GM15510 (cell line): ENCODE results near the gene LRCH1.

Experiments
- POLR2A ChIP-seq: IDR thresholded peaks from 3 replicates; pipeline ENCODE4 v1.6.1; 2011; ENCODE audit warnings: borderline replicate concordance; ENCODE audit not compliant: insufficient read length; ENCODE audit errors: extremely low read depth

LRCH1 gene

DNA sequence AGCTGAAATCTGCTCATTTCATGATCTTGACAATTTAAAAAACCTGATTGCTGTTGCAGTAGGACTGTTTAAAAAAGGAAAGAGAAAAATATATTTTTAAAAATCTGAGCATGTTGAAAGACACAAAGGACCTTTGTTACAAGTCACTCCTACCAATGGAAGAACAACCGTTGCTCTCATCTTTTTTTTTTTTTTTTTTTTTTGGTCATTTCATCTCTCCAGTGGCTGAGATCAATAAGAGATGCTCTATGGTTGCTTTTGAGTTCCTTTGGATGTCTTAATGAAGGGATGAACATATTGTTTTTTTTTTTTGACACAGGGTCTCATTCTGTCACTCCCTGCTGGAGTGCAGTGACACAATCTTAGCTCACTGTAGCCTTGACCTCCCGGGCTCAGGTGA, 29.2 kb downstream of the LRCH1 start:
- no peak for TF ChIP-seq POLR2A

DNA sequence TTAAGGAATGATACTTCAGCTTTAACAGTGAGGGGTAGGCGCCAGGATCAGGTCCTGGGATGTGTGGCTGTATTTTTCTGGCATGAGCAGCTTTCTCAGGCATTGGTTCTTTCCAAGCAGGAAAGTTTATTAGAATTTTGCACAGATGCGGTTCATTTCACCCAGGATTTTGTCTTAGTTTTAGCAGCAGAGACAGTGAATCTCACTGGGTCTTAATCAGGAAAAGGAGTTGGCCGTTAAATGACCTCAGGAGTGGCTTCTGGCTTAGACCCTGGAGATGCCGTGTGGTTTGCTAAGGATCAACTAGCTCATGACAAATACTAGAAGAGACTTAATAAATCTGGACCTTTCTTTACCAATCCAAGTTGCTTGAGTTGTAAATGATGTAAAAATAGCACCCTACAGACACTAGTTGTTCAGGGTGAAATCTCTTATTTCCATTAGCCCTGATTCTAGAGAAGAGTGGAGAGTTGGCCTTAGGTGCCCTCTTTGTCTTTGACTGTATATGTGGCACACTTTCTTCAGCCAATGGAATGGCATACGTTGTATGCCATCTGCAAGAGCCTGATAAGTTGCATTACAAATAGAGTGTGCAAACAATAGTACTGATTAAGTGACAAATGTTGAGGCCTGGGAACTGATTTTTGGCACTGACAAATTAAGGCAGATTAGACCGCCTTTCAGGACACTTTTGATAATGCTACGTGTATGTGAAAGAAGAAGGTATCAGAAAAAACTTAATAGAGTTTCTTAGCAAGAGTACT, 34.0 kb downstream of the LRCH1 start:
- TF ChIP-seq POLR2A = no peak

DNA sequence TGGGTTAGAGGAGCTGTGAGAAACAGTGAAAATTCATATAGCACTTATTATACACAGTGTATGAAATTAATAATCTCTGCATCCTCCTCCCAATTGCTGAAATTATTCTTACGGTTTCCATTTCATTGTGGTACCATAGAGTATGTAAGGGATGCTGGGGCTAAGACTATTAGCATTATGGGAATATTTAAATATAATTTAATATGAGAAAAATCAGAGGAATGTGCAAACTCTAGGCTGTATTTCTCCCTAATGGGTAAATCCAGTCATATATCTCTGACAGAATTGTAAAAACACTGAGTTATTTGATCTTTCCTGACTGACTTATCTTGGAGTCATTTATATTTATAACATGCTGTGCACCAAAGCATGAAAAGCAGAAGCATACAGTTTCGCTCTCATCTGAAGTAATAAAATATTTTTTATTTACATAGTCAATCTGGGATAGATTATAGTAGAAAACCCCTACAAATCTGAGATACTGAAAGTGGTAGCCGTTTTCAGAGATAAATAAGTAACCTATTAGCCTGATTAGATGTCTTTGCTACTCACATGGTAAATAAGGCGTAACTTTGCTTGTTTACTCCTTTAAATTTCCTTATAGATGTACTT, 34.9 kb downstream of the LRCH1 start:
- TF ChIP-seq POLR2A = no peak

DNA sequence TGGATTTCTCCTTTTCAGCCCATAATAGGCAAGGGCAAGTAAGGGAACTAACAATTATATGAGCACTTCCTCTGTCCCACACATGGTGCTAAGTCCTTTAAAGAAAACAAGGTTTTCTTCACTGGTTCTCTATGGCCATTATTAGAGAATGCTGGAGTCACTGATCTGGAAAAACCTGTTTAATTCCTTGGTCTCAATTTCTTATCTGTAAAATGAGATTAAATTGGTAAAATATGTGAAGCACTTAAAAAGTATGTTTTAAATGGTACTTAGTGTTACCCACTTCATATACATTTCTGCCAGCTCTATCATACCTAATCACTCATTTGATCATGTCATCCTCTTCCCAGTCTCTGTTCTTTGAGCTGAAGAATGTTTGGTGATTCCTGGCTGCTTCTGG, 39.4 kb downstream of the LRCH1 start:
- no peak for TF ChIP-seq POLR2A

DNA sequence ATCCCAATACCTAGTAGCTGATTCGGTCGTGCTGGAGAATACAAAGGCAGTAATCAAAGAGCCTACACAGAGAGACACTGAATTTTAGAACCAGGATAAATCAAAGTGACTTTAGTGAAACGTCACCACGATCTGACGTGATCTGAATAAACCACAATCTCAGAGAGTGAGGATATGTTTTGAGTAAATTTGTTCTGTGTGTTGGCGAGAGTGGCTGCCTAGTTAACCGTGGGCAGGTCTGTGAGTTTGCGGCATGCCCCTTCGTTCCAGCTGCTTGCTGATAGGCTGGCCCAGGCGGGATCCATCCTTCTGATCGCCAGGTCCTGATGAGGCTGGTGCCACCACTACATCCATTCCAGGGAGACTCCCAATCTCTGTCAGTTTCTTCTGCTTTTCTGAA, 40.4 kb downstream of the LRCH1 start:
- TF ChIP-seq POLR2A = no peak

DNA sequence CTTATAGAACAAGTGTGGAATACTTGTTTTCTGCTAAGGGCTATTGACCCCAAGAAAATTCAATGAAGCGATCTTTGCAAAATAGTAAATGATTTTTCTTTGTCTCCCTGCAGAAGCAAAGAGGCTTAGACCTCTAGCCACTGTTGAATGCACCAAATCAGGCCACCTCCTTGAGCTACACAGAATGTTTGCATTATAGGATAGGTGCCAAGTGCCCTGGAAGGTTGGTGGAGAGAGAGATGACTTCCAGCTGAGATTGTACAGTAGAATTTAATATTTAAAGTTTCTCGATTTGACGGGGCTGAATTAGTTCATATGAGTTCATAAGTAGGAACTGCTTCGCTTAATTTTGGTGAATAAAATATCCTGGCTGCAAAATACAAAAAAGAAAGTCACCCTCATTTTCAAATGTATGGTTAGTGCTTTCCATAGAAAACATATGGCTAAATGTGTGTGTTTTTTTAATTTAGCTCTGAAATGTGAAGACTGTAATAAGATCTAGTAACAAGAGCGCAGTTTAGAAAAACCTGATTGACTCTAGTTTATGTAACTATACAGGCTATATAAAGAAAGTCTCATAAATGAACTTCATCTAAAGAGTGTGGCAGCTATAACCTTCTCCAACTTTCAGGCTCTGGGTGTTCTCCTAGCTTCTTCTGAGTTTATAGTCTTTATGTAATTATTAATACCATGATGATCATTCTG, 41.6 kb downstream of the LRCH1 start:
- TF ChIP-seq POLR2A = no peak

DNA sequence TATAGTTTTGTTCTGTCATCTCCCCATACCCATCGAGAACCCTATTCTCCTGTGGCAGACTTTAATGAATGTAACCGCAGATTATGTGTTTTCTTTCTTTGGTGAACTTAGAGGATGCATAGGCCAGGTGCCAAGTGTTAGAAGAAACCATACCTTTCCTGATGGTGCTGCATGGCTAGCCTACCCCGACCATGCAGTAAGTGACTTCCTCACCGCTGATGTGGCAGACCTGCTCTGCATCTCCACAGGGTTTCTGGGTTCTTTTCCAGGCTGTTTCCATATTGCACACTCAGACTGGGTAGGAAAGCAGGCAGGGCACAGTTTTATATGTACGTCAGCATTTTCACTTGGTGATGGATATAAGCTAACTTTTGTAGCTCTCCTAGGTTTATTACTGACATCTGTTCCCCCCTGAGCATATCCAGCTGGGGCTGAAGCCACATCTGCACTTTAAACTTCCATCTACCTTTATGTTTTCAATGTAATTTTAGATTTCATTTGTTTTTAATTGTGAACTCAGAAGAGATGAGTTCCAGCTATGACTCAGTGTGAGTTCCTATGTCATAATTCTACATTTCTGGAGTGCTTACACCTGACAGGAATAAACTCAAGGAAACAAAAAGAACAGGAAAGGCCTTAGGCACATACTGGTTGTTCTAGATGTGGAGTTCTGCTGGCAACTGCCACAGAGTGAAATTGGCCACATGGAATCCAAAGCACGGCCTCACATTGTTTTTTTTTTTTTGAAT, 42.3 kb downstream of the LRCH1 start:
- no peak for TF ChIP-seq POLR2A

DNA sequence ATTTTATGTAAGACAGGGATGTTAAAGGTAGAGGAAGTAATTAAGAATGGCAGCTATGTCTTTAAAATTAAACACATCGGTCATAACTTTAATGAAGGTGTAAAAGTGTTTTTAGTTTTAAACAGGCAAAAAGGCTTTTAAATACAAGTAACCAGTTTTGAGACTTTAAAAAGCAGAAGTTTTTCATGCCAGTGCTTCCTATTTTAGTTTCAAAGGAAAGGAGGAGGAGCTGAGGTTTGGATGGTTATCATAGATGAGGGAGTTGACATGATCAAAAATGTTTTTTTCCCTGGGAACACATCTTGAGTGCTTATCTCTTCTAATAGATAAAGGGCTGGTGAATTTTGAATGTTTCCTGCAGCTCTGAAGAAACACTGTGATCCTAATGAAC, 42.9 kb downstream of the LRCH1 start:
- no peak for TF ChIP-seq POLR2A

DNA sequence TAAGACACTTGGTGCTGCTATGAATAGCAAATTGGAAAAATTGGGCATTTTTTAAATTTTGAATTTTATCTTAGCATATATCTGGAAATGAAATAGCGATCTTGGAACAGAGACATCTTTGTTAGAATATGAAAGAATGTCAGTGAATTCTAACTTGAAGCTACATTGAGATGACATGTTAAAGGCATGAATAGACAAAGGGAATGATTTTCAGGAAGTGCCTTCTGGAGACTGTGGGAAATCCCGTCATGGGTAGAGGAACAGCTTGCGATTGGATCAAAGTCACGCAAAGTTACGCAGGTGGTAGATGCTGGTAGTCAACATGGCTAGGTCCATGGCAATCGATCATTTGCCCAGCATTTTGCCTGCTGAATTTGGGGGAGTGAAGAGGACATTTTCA, 43.5 kb downstream of the LRCH1 start:
- TF ChIP-seq POLR2A = no peak

DNA sequence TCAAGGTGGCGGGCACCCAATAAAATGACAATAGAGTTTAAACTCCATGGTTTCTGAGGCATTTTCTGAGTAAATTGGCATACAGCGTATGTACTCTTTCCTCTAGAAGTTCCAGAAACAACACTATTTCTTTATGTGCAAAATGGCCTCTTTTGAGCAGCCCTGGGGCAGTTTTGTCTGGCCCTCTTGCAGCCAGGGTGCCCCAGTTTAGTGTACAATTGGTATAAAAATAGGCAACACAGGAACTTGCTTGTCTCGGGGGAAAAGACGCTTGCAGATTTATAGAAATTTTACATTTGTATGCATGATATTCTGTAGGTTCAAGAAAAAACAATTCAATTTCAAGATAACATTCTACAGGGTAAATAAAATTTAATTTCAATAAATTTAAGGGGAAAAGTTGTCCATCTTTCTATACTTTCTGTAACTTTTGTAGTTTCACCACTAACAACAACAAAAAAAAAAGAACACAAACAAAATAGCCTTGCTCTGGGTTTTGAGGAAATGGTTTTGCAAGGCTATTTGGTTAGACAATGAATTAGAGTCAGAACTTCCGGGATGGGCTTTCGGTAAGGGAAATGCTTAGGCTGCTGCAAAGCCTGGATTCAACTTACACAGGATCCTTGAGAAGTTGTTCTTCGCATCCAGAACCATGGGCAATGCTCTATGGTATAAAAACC, 45.3 kb downstream of the LRCH1 start:
- no peak for TF ChIP-seq POLR2A

DNA sequence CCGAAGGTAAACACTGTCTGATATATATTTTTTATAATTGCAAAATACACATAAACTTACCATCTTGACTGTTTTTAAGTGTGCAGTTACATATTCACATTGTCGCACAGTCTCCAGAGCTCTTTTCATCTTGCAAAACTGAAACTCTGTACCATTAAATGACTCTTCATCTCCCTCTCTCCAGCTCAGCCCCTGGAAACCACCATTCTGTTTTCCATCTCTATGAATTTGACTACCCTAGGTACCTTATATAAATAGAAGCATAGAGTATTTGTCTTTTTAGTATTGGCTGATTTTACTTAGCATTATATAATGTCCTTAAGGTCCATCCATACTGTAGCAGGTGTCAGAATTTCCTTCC, 45.8 kb downstream of the LRCH1 start:
- TF ChIP-seq POLR2A = no peak

DNA sequence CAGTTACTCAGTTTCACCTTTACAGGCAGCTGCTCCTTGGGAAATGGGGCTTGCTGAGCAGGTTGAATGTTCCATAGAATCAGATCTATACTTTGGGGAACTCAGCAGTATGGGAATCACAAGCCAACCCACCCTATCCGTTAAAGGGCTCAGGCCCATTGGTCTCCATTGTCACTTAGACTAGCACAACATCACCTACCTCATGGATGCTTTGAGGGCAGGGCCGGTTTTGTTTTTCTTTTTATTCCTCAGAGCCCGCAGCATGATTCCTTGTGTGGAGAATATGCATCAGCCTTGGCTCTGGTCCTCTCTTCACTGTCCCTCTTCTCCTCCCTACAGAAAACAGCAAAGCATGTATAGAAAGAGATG, 48.0 kb downstream of the LRCH1 start:
- no peak for TF ChIP-seq POLR2A

DNA sequence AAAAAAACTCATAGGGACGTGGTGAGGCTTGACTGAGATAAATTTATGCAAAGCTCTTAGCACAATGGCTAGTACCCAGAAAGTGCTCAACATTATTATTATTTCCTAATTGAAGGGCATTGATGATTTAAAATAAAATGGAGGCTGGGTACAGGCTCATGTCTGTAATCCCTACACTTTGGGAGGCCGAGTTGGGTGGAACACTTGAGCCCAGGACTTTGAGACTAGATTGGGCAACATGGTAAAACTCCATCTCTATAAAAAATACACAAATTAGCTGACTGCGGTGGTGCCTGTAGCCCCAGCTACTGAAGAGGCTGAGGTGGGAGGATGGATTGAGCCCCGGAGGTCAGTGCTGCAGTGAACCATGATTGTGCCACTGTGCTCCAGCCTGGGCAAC, 49.6 kb downstream of the LRCH1 start:
- TF ChIP-seq POLR2A = no peak

DNA sequence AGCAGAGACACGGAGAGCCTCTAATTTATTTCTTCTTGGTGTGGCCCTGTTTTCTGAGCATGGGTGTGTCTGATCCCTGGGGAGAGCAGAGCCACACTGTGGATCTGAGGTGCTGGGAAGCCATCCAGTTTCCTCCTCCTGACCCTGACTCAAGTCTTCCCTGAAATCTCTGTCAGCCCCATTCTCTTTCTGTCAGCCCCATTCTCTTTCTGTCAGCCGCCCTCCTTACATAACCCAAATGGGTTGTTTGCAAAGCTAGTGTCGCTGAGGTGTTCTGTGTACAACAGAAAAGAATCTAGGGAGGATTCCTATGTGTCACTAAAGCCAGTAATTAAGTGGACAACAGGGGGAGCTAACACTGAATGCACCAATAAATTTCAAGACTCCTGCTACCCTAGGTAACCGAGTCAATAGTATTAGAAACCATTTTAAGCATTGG, 50.2 kb downstream of the LRCH1 start:
- TF ChIP-seq POLR2A = no peak
